ENCODE results near the gene KIAA0753. TPM values are rescaled to one million over a fixed set of nuclear protein-coding genes. Genes with fewer than 3 reads are reported as not detected.

The KIAA0753 gene
- total RNA-seq, 1 experiment from 2014 or later = 13.0 TPM

DNA sequence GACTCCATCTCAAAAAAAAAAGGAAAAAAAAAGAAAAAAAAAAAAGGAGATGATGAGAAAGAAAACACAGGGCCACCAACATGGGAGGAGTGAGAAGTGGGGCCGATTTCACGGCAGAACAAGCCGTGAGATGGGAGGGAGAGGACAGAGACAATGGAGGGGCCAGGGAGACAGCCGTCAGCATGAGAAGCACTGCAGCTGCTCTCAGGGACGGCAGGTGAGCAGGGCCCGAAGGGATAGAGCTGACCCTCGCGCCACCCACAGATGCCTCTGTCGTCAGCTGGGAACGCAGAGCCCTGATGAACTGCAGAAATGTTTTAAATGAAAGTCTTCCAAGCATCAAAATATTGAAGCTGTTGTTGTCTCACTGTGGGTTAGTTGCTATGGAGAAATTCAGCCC is 104.5 kb downstream of the KIAA0753 start:
- no peak overlapping the region for H3K4me3 ChIP-seq (ENCODE audit: low read depth in 2 of 2, low read length in 2 of 2)
- in situ Hi-C loops (cut with HindIII; ENCODE audit: low pct_unique_long_range_greater_than_20kb, low sequenced_read_pairs) (no loop called here), intact Hi-C loops (cut with micrococcal nuclease; ENCODE audit: unreplicated experiment) (no loop called here)
- H3K9me3 ChIP-seq (ENCODE audit: control insufficient read depth, insufficient read depth, low read depth, low read length) = no peaks in the 10 kb centered on the region
- CTCF ChIA-PET = no interaction called here
- DNase-seq (ENCODE audit: low read depth, low spot score) (no peak), ATAC-seq (no peak)
- POLR2A ChIA-PET = no interaction called here
- no TSS peak for BruUV-seq (replicated peaks)
- TF ChIP-seq SIN3A (IDR thresholded peaks at IDR 0.05; ENCODE audit: borderline replicate concordance, insufficient read depth, low read depth, low read length) = no peak
- no peak for TF ChIP-seq POLR2AphosphoS5 (IDR thresholded peaks at IDR 0.05; ENCODE audit: low read depth, low read length)
- no peak for TF ChIP-seq TCF7L2 (IDR thresholded peaks at IDR 0.05; ENCODE audit: low read depth, low read length)
- TF ChIP-seq, protein P1, sequence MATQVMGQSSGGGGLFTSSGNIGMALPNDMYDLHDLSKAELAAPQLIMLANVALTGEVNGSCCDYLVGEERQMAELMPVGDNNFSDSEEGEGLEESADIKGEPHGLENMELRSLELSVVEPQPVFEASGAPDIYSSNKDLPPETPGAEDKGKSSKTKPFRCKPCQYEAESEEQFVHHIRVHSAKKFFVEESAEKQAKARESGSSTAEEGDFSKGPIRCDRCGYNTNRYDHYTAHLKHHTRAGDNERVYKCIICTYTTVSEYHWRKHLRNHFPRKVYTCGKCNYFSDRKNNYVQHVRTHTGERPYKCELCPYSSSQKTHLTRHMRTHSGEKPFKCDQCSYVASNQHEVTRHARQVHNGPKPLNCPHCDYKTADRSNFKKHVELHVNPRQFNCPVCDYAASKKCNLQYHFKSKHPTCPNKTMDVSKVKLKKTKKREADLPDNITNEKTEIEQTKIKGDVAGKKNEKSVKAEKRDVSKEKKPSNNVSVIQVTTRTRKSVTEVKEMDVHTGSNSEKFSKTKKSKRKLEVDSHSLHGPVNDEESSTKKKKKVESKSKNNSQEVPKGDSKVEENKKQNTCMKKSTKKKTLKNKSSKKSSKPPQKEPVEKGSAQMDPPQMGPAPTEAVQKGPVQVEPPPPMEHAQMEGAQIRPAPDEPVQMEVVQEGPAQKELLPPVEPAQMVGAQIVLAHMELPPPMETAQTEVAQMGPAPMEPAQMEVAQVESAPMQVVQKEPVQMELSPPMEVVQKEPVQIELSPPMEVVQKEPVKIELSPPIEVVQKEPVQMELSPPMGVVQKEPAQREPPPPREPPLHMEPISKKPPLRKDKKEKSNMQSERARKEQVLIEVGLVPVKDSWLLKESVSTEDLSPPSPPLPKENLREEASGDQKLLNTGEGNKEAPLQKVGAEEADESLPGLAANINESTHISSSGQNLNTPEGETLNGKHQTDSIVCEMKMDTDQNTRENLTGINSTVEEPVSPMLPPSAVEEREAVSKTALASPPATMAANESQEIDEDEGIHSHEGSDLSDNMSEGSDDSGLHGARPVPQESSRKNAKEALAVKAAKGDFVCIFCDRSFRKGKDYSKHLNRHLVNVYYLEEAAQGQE (IDR thresholded peaks at IDR 0.05; ENCODE audit: insufficient read depth in 1 of 2, low read depth in 2 of 2, low read length in 1 of 2) = no peak
- TF ChIP-seq, protein P2, sequence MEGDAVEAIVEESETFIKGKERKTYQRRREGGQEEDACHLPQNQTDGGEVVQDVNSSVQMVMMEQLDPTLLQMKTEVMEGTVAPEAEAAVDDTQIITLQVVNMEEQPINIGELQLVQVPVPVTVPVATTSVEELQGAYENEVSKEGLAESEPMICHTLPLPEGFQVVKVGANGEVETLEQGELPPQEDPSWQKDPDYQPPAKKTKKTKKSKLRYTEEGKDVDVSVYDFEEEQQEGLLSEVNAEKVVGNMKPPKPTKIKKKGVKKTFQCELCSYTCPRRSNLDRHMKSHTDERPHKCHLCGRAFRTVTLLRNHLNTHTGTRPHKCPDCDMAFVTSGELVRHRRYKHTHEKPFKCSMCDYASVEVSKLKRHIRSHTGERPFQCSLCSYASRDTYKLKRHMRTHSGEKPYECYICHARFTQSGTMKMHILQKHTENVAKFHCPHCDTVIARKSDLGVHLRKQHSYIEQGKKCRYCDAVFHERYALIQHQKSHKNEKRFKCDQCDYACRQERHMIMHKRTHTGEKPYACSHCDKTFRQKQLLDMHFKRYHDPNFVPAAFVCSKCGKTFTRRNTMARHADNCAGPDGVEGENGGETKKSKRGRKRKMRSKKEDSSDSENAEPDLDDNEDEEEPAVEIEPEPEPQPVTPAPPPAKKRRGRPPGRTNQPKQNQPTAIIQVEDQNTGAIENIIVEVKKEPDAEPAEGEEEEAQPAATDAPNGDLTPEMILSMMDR (IDR thresholded peaks at IDR 0.05) = no peak
- no peaks in the 10 kb centered on the region; the same call in 1 of the 2 replicates for H3K27me3 ChIP-seq (ENCODE audit: control insufficient read depth, insufficient read depth, low read length)
- no peak overlapping the region for H3K27ac ChIP-seq (ENCODE audit: low read length)
- H3K4me1 ChIP-seq (ENCODE audit: control insufficient read depth, insufficient read depth, low read length) = no peaks in the 10 kb centered on the region
- H3K36me3 ChIP-seq (ENCODE audit: control insufficient read depth, insufficient read depth, low read length) = no peaks in the 10 kb centered on the region

DNA sequence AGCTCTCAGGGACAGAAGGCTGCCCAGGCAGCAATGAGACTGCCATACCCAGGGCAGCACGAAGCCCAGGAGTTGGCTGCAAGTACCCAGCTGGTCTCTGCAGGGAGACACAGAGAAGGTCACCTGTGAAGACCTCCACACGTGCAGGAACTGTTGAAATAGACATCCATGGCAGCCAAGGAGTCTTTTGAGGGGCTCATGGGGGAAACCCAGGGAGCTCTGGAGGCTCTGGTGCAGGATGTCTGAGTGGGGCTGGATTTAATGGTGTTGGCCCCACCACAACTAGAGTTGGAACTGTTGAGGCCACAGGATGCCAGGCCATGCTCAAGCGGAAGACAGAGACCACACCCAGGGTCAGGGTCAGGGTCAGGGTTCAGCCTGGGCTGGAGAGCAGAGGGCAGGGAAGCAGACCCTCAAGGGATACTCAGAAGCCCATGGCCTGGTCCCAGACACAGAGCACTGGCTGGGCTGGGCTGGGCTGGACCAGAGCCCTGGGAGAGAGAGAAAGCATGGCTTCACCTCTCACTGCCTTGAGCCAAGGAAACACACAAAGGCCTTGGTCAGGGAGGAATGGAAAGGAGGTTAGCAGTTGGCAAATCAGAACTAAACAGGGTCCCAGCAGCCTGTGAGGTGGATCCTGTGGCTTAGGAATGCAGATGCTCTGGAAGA is 105.5 kb downstream of the KIAA0753 start:
- Histone ChIP-seq H3K27me3 (ENCODE audit: control insufficient read depth, insufficient read depth, low read length) (no peaks in the 10 kb centered on the region; the same call in 1 of the 2 replicates), H3K27ac (ENCODE audit: low read length) (no peak overlapping the region), H3K4me3 (ENCODE audit: low read depth in 2 of 2, low read length in 2 of 2) (no peak overlapping the region), H3K9me3 (ENCODE audit: control insufficient read depth, insufficient read depth, low read depth, low read length) (no peaks in the 10 kb centered on the region), H3K36me3 (ENCODE audit: control insufficient read depth, insufficient read depth, low read length) (no peaks in the 10 kb centered on the region), H3K4me1 (ENCODE audit: control insufficient read depth, insufficient read depth, low read length) (no peaks in the 10 kb centered on the region)
- in situ Hi-C loops (cut with HindIII; ENCODE audit: low pct_unique_long_range_greater_than_20kb, low sequenced_read_pairs) = no loop called here
- TF ChIP-seq POLR2AphosphoS5 (IDR thresholded peaks at IDR 0.05; ENCODE audit: low read depth, low read length) (no peak), TCF7L2 (IDR thresholded peaks at IDR 0.05; ENCODE audit: low read depth, low read length) (no peak), SIN3A (IDR thresholded peaks at IDR 0.05; ENCODE audit: borderline replicate concordance, insufficient read depth, low read depth, low read length) (no peak)
- TF ChIP-seq, protein P1 (IDR thresholded peaks at IDR 0.05; ENCODE audit: insufficient read depth in 1 of 2, low read depth in 2 of 2, low read length in 1 of 2) = no peak
- TF ChIP-seq, protein P2 (IDR thresholded peaks at IDR 0.05) = no peak
- no TSS peak for BruUV-seq (replicated peaks)
- ChIA-PET CTCF (no interaction called here), POLR2A (no interaction called here)
- 0 out of 2 replicates have a peak, but pooled peaks have one; percentile 38 for ATAC-seq
- DNase-seq (ENCODE audit: low read depth, low spot score) = no peak
- intact Hi-C loops (cut with micrococcal nuclease; ENCODE audit: unreplicated experiment) = no loop called here

Measured in Panc1 (cell line).